ENCODE data around the gene PTPRJ. TPM values are rescaled to one million over a fixed set of nuclear protein-coding genes. Genes with fewer than 3 reads are reported as not detected.

The PTPRJ gene
- total and polyA plus RNA-seq, 3 donors from 2014 or later, result 4.3 to 8.2 (median 6.6) TPM

DNA sequence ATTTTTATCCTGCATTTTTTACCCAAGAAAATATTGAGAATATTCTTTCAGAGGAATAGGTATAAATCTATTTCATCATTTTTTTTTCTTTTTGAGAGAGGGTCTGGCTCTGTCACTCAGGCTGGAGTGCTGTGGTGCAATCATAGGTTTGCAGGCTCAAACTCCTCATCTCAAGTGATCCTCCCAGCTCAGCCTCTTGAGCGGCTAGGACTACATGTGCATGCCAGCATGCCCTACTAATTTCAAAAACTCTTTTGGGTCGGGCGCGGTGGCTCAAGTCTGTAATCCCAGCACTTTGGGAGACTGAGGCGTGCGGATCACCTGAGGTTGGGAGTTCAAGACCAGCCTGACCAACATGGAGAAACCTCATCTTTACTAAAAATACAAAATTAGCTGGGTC, 20.3 kb upstream of the PTPRJ start:
- Histone ChIP-seq H3K9me3 (no peaks in the 10 kb centered on the region), H3K4me3 (no peak overlapping the region), H3K4me1 (no peaks in the 10 kb centered on the region), H3K36me3 (ENCODE audit: low read depth, missing control alignments) (no peaks in the 10 kb centered on the region), H3K27ac (no peak overlapping the region), H3K27me3 (no peaks in the 10 kb centered on the region)
- no peak for DNase-seq
- intact Hi-C loops (cut with DNase I; ENCODE audit: low total_unique reads), result no loop called here
- WGBS, 2 donors, result 84 to 98% methylated on average over 6 of the region's 6 CpGs
- no peak for TF ChIP-seq POLR2A (IDR thresholded peaks at IDR 0.05)
- TF ChIP-seq, protein P1, sequence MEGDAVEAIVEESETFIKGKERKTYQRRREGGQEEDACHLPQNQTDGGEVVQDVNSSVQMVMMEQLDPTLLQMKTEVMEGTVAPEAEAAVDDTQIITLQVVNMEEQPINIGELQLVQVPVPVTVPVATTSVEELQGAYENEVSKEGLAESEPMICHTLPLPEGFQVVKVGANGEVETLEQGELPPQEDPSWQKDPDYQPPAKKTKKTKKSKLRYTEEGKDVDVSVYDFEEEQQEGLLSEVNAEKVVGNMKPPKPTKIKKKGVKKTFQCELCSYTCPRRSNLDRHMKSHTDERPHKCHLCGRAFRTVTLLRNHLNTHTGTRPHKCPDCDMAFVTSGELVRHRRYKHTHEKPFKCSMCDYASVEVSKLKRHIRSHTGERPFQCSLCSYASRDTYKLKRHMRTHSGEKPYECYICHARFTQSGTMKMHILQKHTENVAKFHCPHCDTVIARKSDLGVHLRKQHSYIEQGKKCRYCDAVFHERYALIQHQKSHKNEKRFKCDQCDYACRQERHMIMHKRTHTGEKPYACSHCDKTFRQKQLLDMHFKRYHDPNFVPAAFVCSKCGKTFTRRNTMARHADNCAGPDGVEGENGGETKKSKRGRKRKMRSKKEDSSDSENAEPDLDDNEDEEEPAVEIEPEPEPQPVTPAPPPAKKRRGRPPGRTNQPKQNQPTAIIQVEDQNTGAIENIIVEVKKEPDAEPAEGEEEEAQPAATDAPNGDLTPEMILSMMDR (IDR thresholded peaks at IDR 0.05), result no peak

DNA sequence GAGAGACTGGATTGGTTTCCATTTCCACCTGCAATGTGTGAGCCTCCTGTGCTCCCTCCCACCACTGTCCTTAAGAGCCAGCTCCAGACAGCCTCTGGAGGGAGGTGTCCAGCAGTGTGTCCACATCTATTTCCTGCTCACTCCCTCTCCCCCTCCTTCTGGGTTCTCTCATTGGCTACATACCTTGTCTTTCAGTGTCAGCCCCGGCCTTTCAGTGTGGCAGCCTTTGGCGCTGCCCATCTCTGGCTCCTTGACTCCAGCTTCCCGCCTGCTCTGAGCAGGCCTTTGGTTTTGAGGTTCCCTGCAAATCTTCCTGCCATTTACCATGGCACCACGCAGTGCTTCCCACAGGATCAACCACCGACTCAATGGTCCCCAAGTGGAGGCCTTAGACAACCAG, 19.0 kb upstream of the PTPRJ start:
- Histone ChIP-seq H3K36me3 (ENCODE audit: low read depth, missing control alignments) (no peaks in the 10 kb centered on the region), H3K4me3 (no peak overlapping the region), H3K4me1 (no peaks in the 10 kb centered on the region), H3K27me3 (no peaks in the 10 kb centered on the region), H3K27ac (no peak overlapping the region), H3K9me3 (no peaks in the 10 kb centered on the region)
- no peak for DNase-seq
- intact Hi-C loops (cut with DNase I; ENCODE audit: low total_unique reads), result no loop called here
- no peak for TF ChIP-seq POLR2A (IDR thresholded peaks at IDR 0.05)
- TF ChIP-seq, protein P1 (IDR thresholded peaks at IDR 0.05), result no peak
- WGBS, 2 donors, result 96 to 100% methylated on average over 5 of the region's 5 CpGs

DNA sequence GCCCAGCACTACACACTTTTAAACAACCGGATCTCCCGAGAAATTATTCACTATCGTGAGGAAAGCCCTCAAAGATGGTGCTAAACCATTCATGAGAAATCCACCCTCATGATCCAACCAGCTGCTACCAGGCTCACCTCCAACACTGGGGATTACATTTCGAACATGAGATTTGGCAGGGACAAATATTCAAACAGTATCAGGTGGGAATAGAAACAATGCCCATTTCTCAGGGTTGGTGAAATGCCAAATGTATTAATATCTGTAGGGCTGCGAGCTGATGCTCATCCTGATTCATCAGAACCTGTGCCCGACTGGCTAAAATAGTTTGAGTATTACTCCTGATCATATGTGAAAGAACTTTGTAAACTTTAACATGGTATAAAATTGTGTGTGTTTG, 15.8 kb upstream of the PTPRJ start:
- no peaks in the 10 kb centered on the region for H3K27me3 ChIP-seq
- DNase-seq, result no peak
- H3K36me3 ChIP-seq (ENCODE audit: low read depth, missing control alignments), result no peaks in the 10 kb centered on the region
- TF ChIP-seq, protein P1 (IDR thresholded peaks at IDR 0.05), result no peak
- no peak for TF ChIP-seq POLR2A (IDR thresholded peaks at IDR 0.05)
- H3K4me3 ChIP-seq, result no peak overlapping the region
- 88 to 93% methylated on average over 6 of the region's 6 CpGs for WGBS, 2 donors
- H3K9me3 ChIP-seq, result no peaks in the 10 kb centered on the region
- H3K27ac ChIP-seq, result no peak overlapping the region
- H3K4me1 ChIP-seq, result no peaks in the 10 kb centered on the region
- intact Hi-C loops (cut with DNase I; ENCODE audit: low total_unique reads), result no loop called here

DNA sequence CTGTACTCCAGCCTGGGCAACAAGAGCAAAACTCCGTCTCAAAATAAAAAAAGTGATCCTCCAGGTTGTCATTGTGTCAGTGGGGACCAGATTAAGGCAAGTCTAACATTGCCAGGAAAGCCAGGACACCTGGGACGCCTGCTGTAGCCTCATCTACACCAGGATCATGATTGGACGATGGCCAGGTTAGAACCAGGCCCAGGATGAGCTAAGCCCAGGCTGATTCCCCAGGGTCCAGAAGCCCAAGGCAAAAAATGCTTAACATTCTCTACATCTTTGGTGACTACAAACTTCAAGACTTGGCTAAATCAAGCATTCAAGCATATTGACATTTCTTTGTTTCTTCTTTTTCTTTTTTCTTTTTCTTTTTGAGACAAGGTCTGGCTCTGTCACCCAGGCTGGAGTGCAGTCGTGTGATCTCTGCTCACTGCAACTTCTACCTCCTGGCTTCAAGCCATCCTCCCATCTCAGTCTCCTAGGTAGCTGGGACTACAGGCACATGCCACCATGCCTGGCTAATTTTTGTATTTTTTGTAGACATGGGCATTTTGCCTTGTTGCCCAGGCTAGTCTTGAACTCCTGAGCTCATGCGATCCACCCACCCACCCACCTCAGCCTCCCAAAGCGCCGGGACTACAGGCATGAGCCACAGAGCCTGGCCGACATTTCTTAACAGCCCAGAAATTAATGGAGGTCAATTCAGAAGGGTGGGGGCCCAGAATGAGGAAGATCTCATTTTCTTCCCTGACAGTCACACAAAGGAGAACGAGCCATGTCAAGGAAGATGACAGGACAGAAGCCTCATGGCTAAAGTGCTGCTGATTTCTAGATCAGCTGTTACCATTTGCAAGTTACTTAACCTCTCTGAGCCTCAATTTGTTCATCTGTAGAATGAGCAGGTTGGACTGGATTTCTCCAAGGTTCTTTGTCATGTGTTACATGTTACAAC, 12.5 kb upstream of the PTPRJ start:
- no peak for DNase-seq
- intact Hi-C loops (cut with DNase I; ENCODE audit: low total_unique reads), result no loop called here
- 77 to 87% methylated on average over 9 of the region's 9 CpGs for WGBS, 2 donors

More for the DNA sequence above, 12.5 kb upstream of the PTPRJ start:
- Histone ChIP-seq H3K4me3 (no peak overlapping the region), H3K9me3 (no peaks in the 10 kb centered on the region), H3K36me3 (ENCODE audit: low read depth, missing control alignments) (no peaks in the 10 kb centered on the region), H3K27me3 (no peaks in the 10 kb centered on the region), H3K27ac (no peak overlapping the region), H3K4me1 (no peaks in the 10 kb centered on the region)
- no peak for TF ChIP-seq POLR2A (IDR thresholded peaks at IDR 0.05)
- TF ChIP-seq, protein P1 (IDR thresholded peaks at IDR 0.05), result no peak
